Vagina (tissue), 2 donors: ENCODE data around the gene FADD.

Experiments used
- POLR2AphosphoS5 ChIP-seq, 2 donors: sonication (generic); formaldehyde crosslinking; IDR thresholded peaks; one replicate each; pipeline ENCODE4 v1.9.0; 2017; ENCODE audit warnings: antibody characterized with exemption in 2 of 2, mild to moderate bottlenecking in 2 of 2, low read depth in 1 of 2; ENCODE audit not compliant: insufficient read depth in 1 of 2
- TF ChIP-seq, protein P1 (sequence below), 3 experiments: fragments of 450-650 bp in 2 of 3; fragments of 200-600 bp in 1 of 3; sonication (generic) in 1 of 3; IDR thresholded peaks; one replicate each; pipeline ENCODE4 v1.5.1; 2017 to 2019; ENCODE audit warnings: antibody characterized with exemption in 3 of 3, mild to moderate bottlenecking in 2 of 3, moderate library complexity in 2 of 3

DNA sequence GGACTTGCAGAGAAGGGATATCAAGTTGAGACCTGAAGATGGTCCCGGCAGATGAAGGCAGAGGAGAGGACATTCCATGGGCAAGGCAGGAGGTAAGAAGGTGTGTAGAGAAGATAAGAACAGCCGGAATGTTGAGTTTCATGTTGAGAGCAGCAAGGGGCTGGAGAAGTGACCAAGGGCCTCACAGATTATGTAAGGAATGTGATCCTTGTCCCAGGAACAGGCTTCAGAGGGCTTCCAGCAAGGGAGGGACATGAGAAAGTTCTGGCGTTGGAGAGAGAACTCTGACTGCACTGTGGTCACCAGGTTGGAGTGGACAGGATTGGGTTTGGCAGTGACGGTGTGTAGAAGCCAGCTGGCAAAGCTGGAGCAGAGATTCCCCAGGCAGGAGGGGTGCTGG, 39.8 kb downstream of the FADD start:
- TF ChIP-seq, protein P1, sequence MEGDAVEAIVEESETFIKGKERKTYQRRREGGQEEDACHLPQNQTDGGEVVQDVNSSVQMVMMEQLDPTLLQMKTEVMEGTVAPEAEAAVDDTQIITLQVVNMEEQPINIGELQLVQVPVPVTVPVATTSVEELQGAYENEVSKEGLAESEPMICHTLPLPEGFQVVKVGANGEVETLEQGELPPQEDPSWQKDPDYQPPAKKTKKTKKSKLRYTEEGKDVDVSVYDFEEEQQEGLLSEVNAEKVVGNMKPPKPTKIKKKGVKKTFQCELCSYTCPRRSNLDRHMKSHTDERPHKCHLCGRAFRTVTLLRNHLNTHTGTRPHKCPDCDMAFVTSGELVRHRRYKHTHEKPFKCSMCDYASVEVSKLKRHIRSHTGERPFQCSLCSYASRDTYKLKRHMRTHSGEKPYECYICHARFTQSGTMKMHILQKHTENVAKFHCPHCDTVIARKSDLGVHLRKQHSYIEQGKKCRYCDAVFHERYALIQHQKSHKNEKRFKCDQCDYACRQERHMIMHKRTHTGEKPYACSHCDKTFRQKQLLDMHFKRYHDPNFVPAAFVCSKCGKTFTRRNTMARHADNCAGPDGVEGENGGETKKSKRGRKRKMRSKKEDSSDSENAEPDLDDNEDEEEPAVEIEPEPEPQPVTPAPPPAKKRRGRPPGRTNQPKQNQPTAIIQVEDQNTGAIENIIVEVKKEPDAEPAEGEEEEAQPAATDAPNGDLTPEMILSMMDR (IDR thresholded peaks at IDR 0.05) = no peak
- no peak for TF ChIP-seq POLR2AphosphoS5 (IDR thresholded peaks at IDR 0.05; ENCODE audit: insufficient read depth in 1 of 2, low read depth in 1 of 2)
